HG02763 (cell line): ENCODE data around the gene MYF5.
A peak's percentile ranks its signal among the peaks of the same experiment; 100 is the strongest.
"Not testable (repeated sequence)": the region's sequence is repeated elsewhere in the genome, so short reads cannot be mapped to it uniquely, and the experiment has no call there.

Experiments used
- ATAC-seq: cut with Tn5 transposase; IDR thresholded peaks from one replicate; pipeline ENCODE4 v1.9.1; 2021; ENCODE audit warnings: mild to moderate bottlenecking, moderate library complexity; ENCODE audit not compliant: unreplicated experiment

The MYF5 gene

DNA sequence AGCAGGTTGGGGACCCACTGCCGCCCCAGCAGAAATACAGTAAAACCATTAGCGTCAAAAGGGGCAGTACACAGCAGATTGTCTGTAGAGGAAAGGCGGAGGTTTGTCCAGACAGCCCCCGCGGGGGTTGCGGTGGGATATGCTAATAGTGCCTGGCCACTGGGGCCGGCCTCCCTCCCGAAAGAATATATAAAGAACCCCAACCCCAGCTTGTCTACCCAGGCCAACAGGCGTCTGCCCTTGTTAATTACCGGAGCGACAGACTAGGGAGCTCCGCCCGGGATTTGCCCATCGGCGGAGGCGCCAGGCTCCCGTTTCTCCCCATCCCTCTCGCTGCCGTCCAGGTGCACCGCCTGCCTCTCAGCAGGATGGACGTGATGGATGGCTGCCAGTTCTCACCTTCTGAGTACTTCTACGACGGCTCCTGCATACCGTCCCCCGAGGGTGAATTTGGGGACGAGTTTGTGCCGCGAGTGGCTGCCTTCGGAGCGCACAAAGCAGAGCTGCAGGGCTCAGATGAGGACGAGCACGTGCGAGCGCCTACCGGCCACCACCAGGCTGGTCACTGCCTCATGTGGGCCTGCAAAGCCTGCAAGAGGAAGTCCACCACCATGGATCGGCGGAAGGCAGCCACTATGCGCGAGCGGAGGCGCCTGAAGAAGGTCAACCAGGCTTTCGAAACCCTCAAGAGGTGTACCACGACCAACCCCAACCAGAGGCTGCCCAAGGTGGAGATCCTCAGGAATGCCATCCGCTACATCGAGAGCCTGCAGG is at the start of gene MYF5:
MYF5 (plus strand) TSS at position 217 of the 774 bp plus-strand sequence; CDS start at position 369, 152 bp downstream.
- no peak for ATAC-seq

GRCh38 chr12:80670214-80670613 is 46.5 kb upstream of the MYF5 start:
- ATAC-seq, result no peak

- ATAC-seq, result not testable (repeated sequence)
Observed at GRCh38 chr12:80676042-80676636, 40.6 kb upstream of the MYF5 start.

DNA sequence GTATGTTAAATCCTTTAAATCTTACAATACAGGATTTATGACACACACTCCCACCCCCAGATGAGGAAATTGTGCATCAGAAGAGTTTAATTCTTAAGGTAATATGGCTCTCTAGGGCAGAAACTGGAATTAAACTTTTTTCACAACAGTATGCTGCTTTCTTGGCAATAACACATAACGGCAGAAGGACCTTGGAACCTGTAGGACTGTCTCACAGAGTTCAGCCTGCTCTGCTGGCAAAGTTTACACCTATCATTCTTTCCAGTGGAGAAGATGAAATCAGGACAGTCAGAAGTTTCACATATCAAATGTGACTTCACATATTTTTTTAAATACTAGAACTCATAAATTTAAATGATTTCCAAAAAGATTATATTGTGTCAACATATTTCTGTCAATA is 39.9 kb upstream of the MYF5 start:
- ATAC-seq, result no peak

DNA sequence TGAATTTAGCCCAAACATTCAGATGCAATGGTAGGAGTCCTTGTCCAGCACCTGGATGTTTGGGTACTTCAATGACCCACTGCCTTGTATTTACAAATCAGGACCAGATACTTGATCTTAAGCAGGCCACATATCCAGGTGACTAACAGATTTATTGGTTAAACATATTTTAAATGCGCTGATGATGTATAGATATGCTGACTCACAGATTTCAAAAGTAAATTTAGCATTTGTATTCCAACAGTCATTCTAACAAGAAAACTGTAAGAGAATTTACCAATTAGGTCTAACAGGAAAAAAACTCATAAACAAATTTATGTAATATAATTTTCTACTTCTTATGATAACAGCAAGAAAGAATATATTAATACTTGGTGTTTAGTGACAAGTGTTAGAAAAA is 38.7 kb upstream of the MYF5 start:
- ATAC-seq, result no peak

GRCh38 chr12:80679346-80680131 is 37.2 kb upstream of the MYF5 start:
- ATAC-seq, result no peak

GRCh38 chr12:80681287-80681686 is 35.4 kb upstream of the MYF5 start:
- ATAC-seq, result peak; percentile 60

GRCh38 chr12:80681786-80682185 is 34.9 kb upstream of the MYF5 start:
- ATAC-seq, result no peak

DNA sequence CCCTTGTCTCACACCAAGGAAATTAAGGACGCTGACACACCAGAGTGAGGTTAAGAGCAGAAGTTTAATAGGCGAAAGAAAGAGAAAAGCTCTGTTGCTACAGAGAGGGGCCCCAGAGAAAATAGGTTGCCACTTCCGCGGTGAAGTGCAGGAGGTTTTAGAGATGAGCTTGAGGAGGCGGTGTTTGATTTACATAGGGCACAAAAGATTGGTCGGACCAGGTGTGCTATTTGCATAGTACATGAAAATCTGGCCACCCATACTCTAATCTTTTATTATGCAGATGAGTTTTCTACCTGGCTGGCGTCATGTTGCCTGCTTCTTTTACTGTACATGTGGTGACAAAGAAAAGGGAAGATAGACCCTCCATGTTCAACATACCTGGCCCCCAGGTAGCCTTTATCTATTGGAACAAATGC is 32.6 kb upstream of the MYF5 start:
- ATAC-seq, result no peak

DNA sequence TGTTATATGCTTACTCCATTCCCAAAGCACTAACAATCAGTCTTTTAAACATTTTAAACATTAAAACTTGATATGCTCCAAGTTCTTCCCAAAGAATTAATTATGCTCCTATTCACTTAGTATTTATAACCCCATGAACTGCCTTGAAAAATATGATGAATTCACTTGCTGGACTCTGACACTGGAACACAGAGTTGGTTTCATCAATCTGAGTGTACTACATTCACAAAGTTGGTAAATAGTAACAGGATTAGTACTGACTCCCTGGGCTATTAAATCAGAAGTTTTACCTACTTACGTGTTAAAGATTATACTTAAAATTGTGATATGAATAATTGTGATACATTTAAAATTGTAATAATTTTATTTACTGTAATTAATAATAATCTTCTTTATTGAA is 26.6 kb upstream of the MYF5 start:
- no peak for ATAC-seq

DNA sequence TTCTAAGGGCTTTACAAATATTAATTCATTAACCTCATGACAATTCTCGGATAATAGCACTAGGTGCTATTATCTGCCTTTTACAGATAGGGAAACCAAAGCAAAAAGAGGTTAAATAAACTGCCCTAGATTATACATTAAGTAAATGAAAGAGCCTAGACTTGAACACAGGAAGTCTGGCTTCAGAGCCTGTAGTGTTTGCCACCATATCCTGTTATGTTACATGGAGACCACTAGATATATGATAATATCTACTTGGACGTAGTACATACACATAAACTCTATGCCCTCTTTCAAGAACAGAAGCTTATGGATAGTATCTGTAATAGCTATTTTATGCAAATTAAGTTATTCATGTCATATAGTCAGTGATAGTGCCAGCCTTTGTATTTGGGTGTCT is 26.2 kb upstream of the MYF5 start:
- ATAC-seq, result no peak

DNA sequence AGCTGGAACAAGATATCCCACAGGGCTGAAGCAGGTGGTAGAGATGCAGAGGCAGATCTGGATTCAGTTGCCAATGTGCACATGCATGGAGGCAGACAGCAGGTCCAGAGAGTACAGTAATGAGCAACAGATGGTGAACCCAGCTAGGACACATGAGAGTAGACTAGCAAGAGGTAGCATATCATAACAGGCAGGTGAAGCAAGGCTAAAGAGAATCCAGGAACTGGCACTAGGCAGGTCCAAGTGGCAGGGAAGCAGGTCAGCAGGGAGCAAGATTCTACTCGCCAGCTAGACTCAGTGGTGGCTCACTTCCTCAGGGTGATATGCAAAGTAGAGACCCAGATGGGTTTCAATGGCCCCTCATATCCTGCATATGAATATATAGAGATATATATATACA is 24.6 kb upstream of the MYF5 start:
- ATAC-seq, result peak; percentile 42

GRCh38 chr12:80697270-80697887 is 19.3 kb upstream of the MYF5 start:
- ATAC-seq, result no peak

GRCh38 chr12:80698256-80698655 is 18.5 kb upstream of the MYF5 start:
- ATAC-seq, result no peak

DNA sequence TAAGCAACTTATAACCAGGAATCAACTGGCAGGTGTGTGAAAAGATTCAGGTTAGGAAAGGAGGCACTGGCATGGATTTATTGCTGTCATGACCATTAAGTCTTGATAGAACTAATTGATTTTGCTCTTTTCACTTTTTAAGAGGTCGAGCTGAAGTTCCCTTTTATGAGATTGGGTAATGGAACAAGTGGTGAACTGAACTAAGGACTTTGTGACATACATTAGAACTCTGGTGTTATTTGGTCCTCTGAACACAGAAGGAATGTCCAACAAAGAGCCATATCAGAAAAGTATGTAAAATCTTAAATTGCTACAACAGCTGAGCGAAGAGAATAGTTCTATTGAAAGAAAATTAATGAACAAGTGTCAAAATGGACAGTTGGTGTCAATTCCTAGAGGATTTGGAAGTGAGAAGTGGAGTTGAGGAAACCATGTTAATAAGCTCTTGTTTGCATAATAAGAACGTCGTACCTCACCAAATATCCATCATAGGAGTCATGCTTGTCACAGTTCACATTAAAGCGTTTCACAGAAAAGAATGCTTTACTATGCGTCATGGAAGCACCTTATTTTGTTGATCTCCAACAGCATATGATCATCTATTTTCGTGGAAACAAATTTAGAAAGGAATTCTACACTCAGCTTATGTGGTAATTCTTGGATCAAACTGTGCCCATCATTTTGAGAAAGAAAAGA is 17.7 kb upstream of the MYF5 start:
- no peak for ATAC-seq

DNA sequence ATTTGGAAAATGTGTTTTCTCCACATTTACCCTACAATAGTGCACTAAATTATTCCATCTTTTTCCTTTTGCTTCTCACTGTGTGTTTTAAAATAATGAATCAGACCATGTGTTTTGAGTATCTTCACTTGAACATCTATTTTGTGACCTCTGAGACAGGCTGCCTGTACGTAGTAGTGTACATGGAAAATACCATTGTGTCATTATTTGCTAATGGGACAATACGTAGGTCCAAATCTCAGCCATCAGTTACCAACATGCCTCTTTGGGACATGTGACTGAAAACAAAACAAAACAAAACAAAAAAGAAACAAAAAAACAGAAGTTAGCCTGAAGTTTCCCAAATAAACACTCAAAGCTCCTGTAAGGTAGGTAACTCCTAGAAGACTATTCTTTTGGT is 16.4 kb upstream of the MYF5 start:
- ATAC-seq, result no peak

DNA sequence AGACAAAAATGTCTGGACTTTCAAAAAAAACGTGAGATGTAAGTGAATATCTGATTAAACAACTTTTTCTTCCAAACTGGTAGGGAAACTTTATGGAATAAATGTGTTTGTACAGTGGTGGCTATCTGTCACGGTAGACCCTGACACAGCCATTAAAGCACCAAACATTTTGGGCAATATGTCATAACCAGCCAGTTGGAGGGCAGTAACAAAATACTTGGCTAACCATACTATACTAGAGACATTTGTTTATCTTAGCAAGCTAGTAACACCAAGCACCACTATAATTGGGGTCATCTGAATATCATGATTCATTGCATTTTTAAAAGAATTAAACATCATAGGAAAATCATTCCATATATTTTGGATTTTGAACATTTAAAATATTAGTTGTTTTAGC is 15.3 kb upstream of the MYF5 start:
- ATAC-seq, result no peak

DNA sequence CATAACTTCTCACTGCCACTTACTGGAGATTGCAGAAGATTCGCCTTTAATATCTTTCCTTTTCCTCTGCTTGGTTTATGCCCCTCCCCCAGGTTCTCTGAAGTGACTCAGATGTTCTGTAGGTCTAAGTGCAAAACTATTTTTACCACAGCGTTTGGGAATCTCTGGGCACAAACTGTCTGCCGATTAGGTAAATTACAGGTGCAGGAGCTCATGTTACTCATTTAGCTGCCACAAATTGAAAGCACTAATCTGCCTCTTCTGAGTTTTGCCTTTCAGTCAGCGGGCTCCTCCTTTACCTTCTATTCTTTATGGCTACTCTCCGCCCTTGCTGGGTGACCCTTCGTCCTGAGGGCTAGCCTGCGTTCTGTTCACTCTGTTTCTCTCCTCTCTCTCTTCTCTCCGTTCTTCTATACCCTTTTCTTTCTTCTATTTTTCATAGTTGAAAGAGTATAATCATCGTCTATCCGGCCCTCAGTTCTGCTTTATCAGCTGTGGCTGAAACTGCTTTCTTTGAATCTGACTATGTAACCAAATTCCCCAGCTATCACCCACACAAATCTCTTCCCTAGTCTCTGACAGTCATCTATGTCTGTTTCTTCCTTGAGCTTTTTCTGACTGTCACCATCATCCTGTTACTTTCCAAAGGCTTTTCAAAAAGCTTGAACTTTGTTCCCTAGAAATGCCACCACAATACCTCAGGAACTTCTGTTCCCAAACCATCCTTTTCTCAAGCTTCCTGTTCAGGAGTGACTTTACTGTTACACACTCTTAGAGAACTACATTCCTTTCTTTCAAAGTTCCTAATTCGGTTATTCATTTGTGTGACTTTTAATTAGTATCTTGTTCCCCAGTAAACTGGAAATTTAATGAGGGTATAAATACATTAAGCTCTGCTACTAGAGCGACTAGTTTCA is 13.6 kb upstream of the MYF5 start:
- peak; percentile 75 for ATAC-seq

GRCh38 chr12:80704420-80704819 is 12.3 kb upstream of the MYF5 start:
- no peak for ATAC-seq
